Activated CD4-positive, alpha-beta memory T cell treated with anti-CD3 and anti-CD28 coated beads, Interleukin-2, amount 10 ng/mL, durations not matched to agents 7 days and 5 days (primary cell): Measurements from ENCODE around the gene LRRC2. TPM values are rescaled to one million over a fixed set of nuclear protein-coding genes. Genes with fewer than 3 reads are reported as not detected.

Experiments used
- CTCF ChIA-PET: fragments of 350-600 bp; sonication (Branson Sonifier 250); formaldehyde crosslinking; loops from one replicate; lab custom pipeline; 2021; ENCODE audit warnings: antibody characterized with exemption, inconsistent platforms; lab: Charles Lee
- POLR2A ChIA-PET: fragments of 350-600 bp; sonication (Branson Sonifier 250); formaldehyde crosslinking; loops from one replicate; lab custom pipeline; 2021; ENCODE audit warnings: antibody characterized with exemption; lab: Charles Lee
- DNase-seq: peaks from one replicate; pipeline ENCODE4 v3.0.0-alpha.2; 2020
- H3K27ac Mint-ChIP-seq: one replicate; pipeline ENCODE4 v1.8.0; 2021; ENCODE audit warnings: mild to moderate bottlenecking, mixed read lengths
- H3K27me3 Mint-ChIP-seq: one replicate; pipeline ENCODE4 v1.8.0; 2021; ENCODE audit warnings: mixed read lengths
- H3K36me3 Mint-ChIP-seq: one replicate; pipeline ENCODE4 v1.8.0; 2021; ENCODE audit warnings: low read depth, mixed read lengths
- H3K4me1 Mint-ChIP-seq: one replicate; pipeline ENCODE4 v1.8.0; 2021; ENCODE audit warnings: mixed read lengths
- H3K4me3 Mint-ChIP-seq: one replicate; pipeline ENCODE4 v1.8.0; 2021; ENCODE audit warnings: mild to moderate bottlenecking, mixed read lengths
- H3K9me3 Mint-ChIP-seq: one replicate; pipeline ENCODE4 v1.8.0; 2021; ENCODE audit warnings: mixed read lengths
- total RNA-seq, 2 experiments: library from RNA; stranded (reverse); gene quantifications; one replicate each; pipeline ENCODE4 v1.2.3, GENCODE V29; 2021

LRRC2 gene
- total RNA-seq, 2 experiments from 2014 or later = 0.35 to 0.43 TPM

GRCh38 chr3:46488735-46489361 is 77.3 kb downstream of the LRRC2 start:
- Mint-ChIP-seq H3K9me3 (no peaks in the 10 kb centered on the region), H3K27me3 (peaks cover 10% of the 10 kb centered on the region), H3K4me1 (peaks cover 17% of the 10 kb centered on the region), H3K36me3 (no peaks in the 10 kb centered on the region), H3K4me3 (peak overlapping the region; percentile 5), H3K27ac (no peak overlapping the region)
- peak; percentile 94 for DNase-seq
- POLR2A ChIA-PET = interaction anchor here (1.1 to 2.8 kb wide), 9 partner anchors 50 to 141 kb away, joined by 3 to 21 read pairs (median 7); no protein-coding TSS in a partner anchor
- CTCF ChIA-PET = interaction anchor here (0.6 to 7.4 kb wide), 65 partner anchors 8 to 933 kb away, joined by 3 to 222 read pairs (median 4); partner anchors contain the start of genes CCR5, CCR5AS, CCRL2 and RTP3

- ChIA-PET CTCF (interaction anchor here (1.3 to 7.4 kb wide), 3 partner anchors 10 to 143 kb away, joined by 3 to 222 read pairs (median 171); no protein-coding TSS in a partner anchor), POLR2A (no interaction called here)
- Mint-ChIP-seq H3K36me3 (no peaks in the 10 kb centered on the region), H3K4me1 (peaks cover 17% of the 10 kb centered on the region), H3K27ac (no peak overlapping the region), H3K9me3 (no peaks in the 10 kb centered on the region), H3K27me3 (peaks cover 10% of the 10 kb centered on the region), H3K4me3 (no peak overlapping the region)
- DNase-seq = no peak
Observed at GRCh38 chr3:46485779-46486175, 80.3 kb downstream of the LRRC2 start.

DNA sequence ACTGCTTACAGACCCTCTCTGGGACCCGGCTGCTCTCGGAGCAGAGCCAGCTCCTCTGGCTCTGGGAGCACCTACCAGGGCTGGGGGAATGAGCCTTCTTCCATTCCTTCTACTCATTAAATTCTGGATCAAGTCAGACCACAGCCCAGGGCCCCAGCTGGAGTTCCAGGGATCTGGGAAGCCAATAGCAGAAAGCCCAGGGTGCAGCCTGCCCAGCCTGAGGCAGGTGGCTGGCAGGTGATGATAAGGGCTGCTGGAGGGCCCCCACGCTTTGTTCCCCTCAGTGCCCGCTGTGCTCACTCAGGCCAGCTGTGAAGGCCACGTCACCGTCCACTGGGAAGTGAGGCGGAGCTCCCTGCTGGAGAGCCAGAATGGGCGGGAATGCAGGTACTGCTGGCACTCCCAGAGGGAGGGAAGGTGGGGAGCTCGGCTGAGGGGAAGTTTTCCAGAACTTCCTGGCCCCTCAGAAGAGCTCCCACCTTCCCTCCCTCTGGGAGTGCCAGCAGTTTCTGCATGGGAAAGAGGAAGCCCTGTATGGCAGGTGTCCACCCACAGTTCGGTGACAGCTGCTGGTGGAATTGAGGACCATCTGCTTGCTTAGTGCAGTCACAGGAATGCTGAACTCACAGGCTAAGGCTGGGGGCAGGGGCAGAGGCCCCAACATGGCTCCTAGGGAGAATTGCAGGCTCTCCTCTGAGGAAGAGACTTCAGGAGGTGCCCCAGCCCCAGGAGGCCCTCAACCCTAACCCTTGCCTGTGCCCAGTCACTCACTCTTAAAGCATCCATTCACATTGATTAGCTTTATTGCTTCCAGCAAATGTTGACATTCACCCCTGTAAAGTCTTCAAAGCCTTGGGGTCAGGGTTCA is 81.0 kb downstream of the LRRC2 start:
- CTCF ChIA-PET = interaction anchor here (1.3 to 7.4 kb wide), 3 partner anchors 10 to 144 kb away, joined by 3 to 222 read pairs (median 171); no protein-coding TSS in a partner anchor
- Mint-ChIP-seq H3K27ac (no peak overlapping the region), H3K9me3 (no peaks in the 10 kb centered on the region), H3K27me3 (peaks cover 12% of the 10 kb centered on the region), H3K36me3 (no peaks in the 10 kb centered on the region), H3K4me3 (no peak overlapping the region), H3K4me1 (peaks cover 16% of the 10 kb centered on the region)
- POLR2A ChIA-PET = no interaction called here
- no peak for DNase-seq

GRCh38 chr3:46484388-46484787 is 81.7 kb downstream of the LRRC2 start:
- Mint-ChIP-seq H3K4me1 (peaks cover 9% of the 10 kb centered on the region), H3K27me3 (peaks cover 15% of the 10 kb centered on the region), H3K4me3 (no peak overlapping the region), H3K9me3 (no peaks in the 10 kb centered on the region), H3K36me3 (no peaks in the 10 kb centered on the region), H3K27ac (no peak overlapping the region)
- ChIA-PET CTCF (interaction anchor here (7.4 kb wide), 1 partner anchor 144 kb away, joined by 222 read pairs; no protein-coding TSS in a partner anchor), POLR2A (no interaction called here)
- no peak for DNase-seq

GRCh38 chr3:46483825-46484224 is 82.3 kb downstream of the LRRC2 start:
- ChIA-PET CTCF (interaction anchor here (7.4 kb wide), 1 partner anchor 145 kb away, joined by 222 read pairs; no protein-coding TSS in a partner anchor), POLR2A (interaction anchor here (1.3 kb wide), 1 partner anchor 54 kb away, joined by 3 read pairs; no protein-coding TSS in a partner anchor)
- H3K4me1 Mint-ChIP-seq = peaks cover 4% of the 10 kb centered on the region
- no peak overlapping the region for H3K4me3 Mint-ChIP-seq
- no peaks in the 10 kb centered on the region for H3K9me3 Mint-ChIP-seq
- DNase-seq = no peak
- H3K36me3 Mint-ChIP-seq = no peaks in the 10 kb centered on the region
- H3K27me3 Mint-ChIP-seq = peaks cover 17% of the 10 kb centered on the region
- H3K27ac Mint-ChIP-seq = no peak overlapping the region

GRCh38 chr3:46482632-46483350 is 83.3 kb downstream of the LRRC2 start:
- ChIA-PET CTCF (interaction anchor here (1.0 to 7.4 kb wide), 2 partner anchors 20 to 146 kb away, joined by 5 to 222 read pairs; no protein-coding TSS in a partner anchor), POLR2A (interaction anchor here (1.3 kb wide), 1 partner anchor 55 kb away, joined by 3 read pairs; no protein-coding TSS in a partner anchor)
- no peak overlapping the region for H3K27ac Mint-ChIP-seq
- H3K4me1 Mint-ChIP-seq = no peaks in the 10 kb centered on the region
- H3K27me3 Mint-ChIP-seq = peaks cover 18% of the 10 kb centered on the region
- no peaks in the 10 kb centered on the region for H3K36me3 Mint-ChIP-seq
- no peaks in the 10 kb centered on the region for H3K9me3 Mint-ChIP-seq
- H3K4me3 Mint-ChIP-seq = no peak overlapping the region
- no peak for DNase-seq

DNA sequence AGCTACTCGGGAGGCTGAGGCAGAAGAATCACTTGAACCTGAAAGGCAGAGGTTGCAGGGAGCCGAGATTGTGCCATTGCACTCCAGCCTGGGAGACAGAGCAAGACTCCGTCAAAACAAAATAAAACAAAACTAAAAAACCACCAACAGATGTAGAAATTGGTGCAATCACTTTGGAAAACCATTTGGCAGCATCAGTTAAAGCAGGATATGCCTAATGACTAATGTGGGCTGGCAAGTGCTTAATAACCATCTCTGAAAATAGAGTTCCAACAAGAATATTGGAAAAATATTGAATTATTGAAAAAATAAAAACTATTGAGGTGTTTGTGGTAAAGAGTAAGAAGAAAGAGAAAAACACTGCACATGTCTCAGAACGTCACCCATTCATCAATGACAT is 84.5 kb downstream of the LRRC2 start:
- Mint-ChIP-seq H3K4me1 (no peaks in the 10 kb centered on the region), H3K36me3 (no peaks in the 10 kb centered on the region), H3K9me3 (no peaks in the 10 kb centered on the region), H3K27me3 (peaks cover 22% of the 10 kb centered on the region), H3K27ac (no peak overlapping the region), H3K4me3 (no peak overlapping the region)
- ChIA-PET POLR2A (no interaction called here), CTCF (no interaction called here)
- no peak for DNase-seq

- no peak overlapping the region for H3K4me3 Mint-ChIP-seq
- no peak for DNase-seq
- H3K27ac Mint-ChIP-seq = no peak overlapping the region
- POLR2A ChIA-PET = no interaction called here
- no peaks in the 10 kb centered on the region for H3K4me1 Mint-ChIP-seq
- CTCF ChIA-PET = interaction anchor here (1.0 kb wide), 1 partner anchor 8 kb away, joined by 4 read pairs; no protein-coding TSS in a partner anchor
- H3K36me3 Mint-ChIP-seq = peaks cover 1% of the 10 kb centered on the region
- peaks cover under 1% of the 10 kb centered on the region for H3K9me3 Mint-ChIP-seq
- H3K27me3 Mint-ChIP-seq = peaks cover 26% of the 10 kb centered on the region
Observed at GRCh38 chr3:46480491-46481195, 85.5 kb downstream of the LRRC2 start.

- Mint-ChIP-seq H3K27ac (no peak overlapping the region), H3K27me3 (peaks cover 36% of the 10 kb centered on the region)
- POLR2A ChIA-PET = no interaction called here
Observed at GRCh38 chr3:46479696-46480095, 86.4 kb downstream of the LRRC2 start.

GRCh38 chr3:46479021-46479420 is 87.1 kb downstream of the LRRC2 start:
- peaks cover 12% of the 10 kb centered on the region for H3K36me3 Mint-ChIP-seq
- H3K4me1 Mint-ChIP-seq = no peaks in the 10 kb centered on the region
- DNase-seq = no peak
- H3K9me3 Mint-ChIP-seq = peaks cover 15% of the 10 kb centered on the region
- ChIA-PET CTCF (no interaction called here), POLR2A (no interaction called here)
- no peak overlapping the region for H3K4me3 Mint-ChIP-seq
- peaks cover 42% of the 10 kb centered on the region for H3K27me3 Mint-ChIP-seq
- H3K27ac Mint-ChIP-seq = no peak overlapping the region

More at GRCh38 chr3:46479696-46480095, 86.4 kb downstream of the LRRC2 start:
- Mint-ChIP-seq H3K4me1 (no peaks in the 10 kb centered on the region), H3K36me3 (peaks cover 8% of the 10 kb centered on the region), H3K4me3 (no peak overlapping the region), H3K9me3 (peaks cover 10% of the 10 kb centered on the region)
- DNase-seq = no peak
- CTCF ChIA-PET = interaction anchor here (1.0 kb wide), 1 partner anchor 9 kb away, joined by 4 read pairs; no protein-coding TSS in a partner anchor

DNA sequence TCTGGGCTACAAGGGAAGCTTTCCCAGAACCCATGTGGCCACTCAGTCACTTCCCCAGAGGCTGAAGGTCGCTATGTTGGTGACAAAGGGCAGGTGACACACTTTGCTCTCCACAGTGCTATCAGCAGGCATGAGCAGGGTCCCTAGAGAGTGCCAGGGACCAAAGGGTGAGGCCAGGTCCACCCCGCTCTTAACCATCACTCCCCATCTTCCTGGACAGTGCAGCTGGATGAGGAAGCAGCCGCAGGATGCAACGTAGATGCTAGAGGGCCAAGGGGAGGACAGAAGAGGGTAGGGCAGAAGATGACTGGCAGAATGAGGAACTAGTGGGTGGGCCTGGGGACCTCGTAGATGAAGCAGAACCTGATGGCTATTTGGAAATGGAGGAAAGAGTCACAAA is 87.8 kb downstream of the LRRC2 start:
- H3K36me3 Mint-ChIP-seq = peaks cover 12% of the 10 kb centered on the region
- H3K4me3 Mint-ChIP-seq = no peak overlapping the region
- ChIA-PET CTCF (no interaction called here), POLR2A (no interaction called here)
- no peak for DNase-seq
- peaks cover 15% of the 10 kb centered on the region for H3K9me3 Mint-ChIP-seq
- H3K4me1 Mint-ChIP-seq = no peaks in the 10 kb centered on the region
- peaks cover 45% of the 10 kb centered on the region for H3K27me3 Mint-ChIP-seq
- no peak overlapping the region for H3K27ac Mint-ChIP-seq

- Mint-ChIP-seq H3K27ac (no peak overlapping the region), H3K4me1 (no peaks in the 10 kb centered on the region)
Observed at GRCh38 chr3:46477756-46478155, 88.3 kb downstream of the LRRC2 start.

More at GRCh38 chr3:46477756-46478155, 88.3 kb downstream of the LRRC2 start:
- ChIA-PET POLR2A (no interaction called here), CTCF (interaction anchor here (3.4 kb wide), 1 partner anchor 11 kb away, joined by 22 read pairs; no protein-coding TSS in a partner anchor)
- Mint-ChIP-seq H3K36me3 (peaks cover 12% of the 10 kb centered on the region), H3K27me3 (peaks cover 51% of the 10 kb centered on the region), H3K9me3 (peaks cover 15% of the 10 kb centered on the region), H3K4me3 (no peak overlapping the region)
- no peak for DNase-seq
